ENCODE results near the gene LAMA3.

LAMA3 gene

GRCh38 chr18:23835091-23835490 is 145.8 kb downstream of the LAMA3 start:
- no peak for TF ChIP-seq CTCF (IDR thresholded peaks at IDR 0.05; ENCODE audit: extremely low read depth, missing control alignments)
- DNase-seq (ENCODE audit: low spot score) = no peak

- DNase-seq (ENCODE audit: low spot score) = no peak
- no peak for TF ChIP-seq CTCF (IDR thresholded peaks at IDR 0.05; ENCODE audit: extremely low read depth, missing control alignments)
These were observed 146.3 kb downstream of the LAMA3 start for GRCh38 chr18:23835506-23835905.

- no peak for DNase-seq (ENCODE audit: low spot score)
- TF ChIP-seq CTCF (IDR thresholded peaks at IDR 0.05; ENCODE audit: extremely low read depth, missing control alignments) = no peak
These were observed 148.3 kb downstream of the LAMA3 start for GRCh38 chr18:23837591-23837990.

GRCh38 chr18:23838233-23838632 is 149.0 kb downstream of the LAMA3 start:
- no peak for TF ChIP-seq CTCF (IDR thresholded peaks at IDR 0.05; ENCODE audit: extremely low read depth, missing control alignments)
- DNase-seq (ENCODE audit: low spot score) = no peak

- no peak for TF ChIP-seq CTCF (IDR thresholded peaks at IDR 0.05; ENCODE audit: extremely low read depth, missing control alignments)
- DNase-seq (ENCODE audit: low spot score) = no peak
These were observed 149.6 kb downstream of the LAMA3 start for GRCh38 chr18:23838801-23839366.

- DNase-seq (ENCODE audit: low spot score) = no peak
- TF ChIP-seq CTCF (IDR thresholded peaks at IDR 0.05; ENCODE audit: extremely low read depth, missing control alignments) = no peak
These were observed 153.1 kb downstream of the LAMA3 start for GRCh38 chr18:23842305-23842704.

- TF ChIP-seq CTCF (IDR thresholded peaks at IDR 0.05; ENCODE audit: extremely low read depth, missing control alignments) = no peak
- DNase-seq (ENCODE audit: low spot score) = no peak
These were observed 155.9 kb downstream of the LAMA3 start for GRCh38 chr18:23844991-23845680.
